VCaP (cell line): Measurements from ENCODE around the gene GRAMD1A.
"Not testable (repeated sequence)": the region's sequence is repeated elsewhere in the genome, so short reads cannot be mapped to it uniquely, and the experiment has no call there.

Experiments
- H3K27ac ChIP-seq: fragments of 450-650 bp; 2 replicates; pipeline ENCODE4 v1.5.1; 2017
- TF ChIP-seq, protein P1 (sequence below): fragments of 450-650 bp; conservative IDR thresholded peaks from 2 replicates; pipeline ENCODE4 v1.5.1; 2017; ENCODE audit warnings: mild to moderate bottlenecking, moderate library complexity

GRAMD1A gene

DNA sequence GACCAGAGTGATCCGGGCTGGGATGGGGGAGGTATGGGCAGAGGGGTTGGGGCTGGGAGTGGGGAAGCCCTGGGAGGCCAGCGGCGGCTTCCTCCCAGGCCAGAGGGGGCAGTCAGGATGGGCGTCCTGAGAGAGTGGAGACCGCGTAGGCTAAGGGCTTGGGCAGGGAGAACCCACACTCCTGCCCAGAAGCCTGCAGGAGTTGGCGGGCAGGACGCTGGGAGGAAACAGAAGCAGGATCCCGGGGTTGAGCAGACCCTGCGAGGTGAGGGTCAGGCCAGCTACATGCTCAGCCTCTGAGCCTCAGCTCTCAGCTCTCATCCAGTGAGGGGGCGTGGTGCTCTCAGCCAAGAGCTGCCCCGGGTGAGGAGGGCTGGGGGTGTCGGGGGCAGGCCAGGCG, 22.3 kb downstream of the GRAMD1A start:
- no peak overlapping the region for H3K27ac ChIP-seq
- TF ChIP-seq, protein P1, sequence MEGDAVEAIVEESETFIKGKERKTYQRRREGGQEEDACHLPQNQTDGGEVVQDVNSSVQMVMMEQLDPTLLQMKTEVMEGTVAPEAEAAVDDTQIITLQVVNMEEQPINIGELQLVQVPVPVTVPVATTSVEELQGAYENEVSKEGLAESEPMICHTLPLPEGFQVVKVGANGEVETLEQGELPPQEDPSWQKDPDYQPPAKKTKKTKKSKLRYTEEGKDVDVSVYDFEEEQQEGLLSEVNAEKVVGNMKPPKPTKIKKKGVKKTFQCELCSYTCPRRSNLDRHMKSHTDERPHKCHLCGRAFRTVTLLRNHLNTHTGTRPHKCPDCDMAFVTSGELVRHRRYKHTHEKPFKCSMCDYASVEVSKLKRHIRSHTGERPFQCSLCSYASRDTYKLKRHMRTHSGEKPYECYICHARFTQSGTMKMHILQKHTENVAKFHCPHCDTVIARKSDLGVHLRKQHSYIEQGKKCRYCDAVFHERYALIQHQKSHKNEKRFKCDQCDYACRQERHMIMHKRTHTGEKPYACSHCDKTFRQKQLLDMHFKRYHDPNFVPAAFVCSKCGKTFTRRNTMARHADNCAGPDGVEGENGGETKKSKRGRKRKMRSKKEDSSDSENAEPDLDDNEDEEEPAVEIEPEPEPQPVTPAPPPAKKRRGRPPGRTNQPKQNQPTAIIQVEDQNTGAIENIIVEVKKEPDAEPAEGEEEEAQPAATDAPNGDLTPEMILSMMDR: no peak

DNA sequence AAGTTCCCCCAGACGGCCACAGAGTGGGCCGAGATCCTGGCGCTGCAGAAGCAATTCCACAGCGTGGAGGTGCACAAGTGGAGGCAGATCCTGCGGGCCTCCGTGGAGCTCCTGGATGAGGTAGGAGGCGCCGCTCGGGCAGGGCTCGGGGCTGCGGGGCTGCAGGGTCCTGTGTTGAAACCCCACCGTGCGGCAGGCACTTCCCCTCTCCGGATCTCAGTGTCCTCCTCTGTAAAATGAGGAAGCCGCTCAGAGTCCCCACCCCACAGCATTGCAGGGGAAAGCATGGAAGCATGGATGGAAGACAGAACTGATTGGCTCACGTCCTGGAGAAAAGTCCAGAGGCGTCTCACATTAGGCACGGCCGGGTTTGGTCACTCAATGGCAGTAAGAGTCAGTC, 23.3 kb downstream of the GRAMD1A start:
- TF ChIP-seq, protein P1: no peak
- H3K27ac ChIP-seq: no peak overlapping the region

DNA sequence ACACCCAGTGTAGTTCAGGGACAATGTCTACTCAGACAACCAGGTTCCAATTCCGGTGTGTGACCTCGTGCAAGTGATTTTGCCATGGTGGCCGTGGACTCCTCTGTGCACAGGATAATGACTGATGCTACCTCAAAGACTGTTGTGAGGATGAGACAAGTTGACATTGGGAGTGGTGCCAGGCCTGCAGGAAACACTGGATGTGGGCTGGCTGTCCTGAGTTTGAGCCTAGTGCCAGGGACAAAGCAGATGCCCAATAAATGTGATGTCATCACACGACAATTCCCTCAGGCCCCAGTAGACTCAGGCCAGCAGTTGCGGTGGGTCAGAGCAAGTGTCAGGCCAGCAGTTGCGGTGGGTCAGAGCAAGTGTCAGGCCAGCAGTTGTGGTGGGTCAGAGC, 24.0 kb downstream of the GRAMD1A start:
- TF ChIP-seq, protein P1: no peak
- no peak overlapping the region for H3K27ac ChIP-seq

DNA sequence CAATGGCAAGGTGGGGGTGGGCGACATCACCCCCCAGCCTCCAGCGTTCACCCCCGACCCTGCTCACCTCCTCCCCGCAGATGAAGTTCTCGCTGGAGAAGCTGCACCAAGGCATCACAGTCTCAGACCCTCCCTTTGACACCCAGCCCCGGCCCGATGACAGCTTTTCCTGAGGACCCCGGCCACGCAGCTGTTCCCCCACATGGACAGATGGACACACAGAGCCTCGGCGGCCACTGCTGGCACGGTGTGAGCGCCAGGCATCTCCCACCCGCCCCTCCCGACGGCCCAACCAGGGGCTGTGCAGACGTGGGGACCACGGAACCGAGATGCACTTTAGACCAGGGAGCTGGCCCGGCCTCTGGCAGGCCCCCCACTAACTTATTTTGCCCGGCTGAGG, 25.8 kb downstream of the GRAMD1A start:
- no peak overlapping the region for H3K27ac ChIP-seq
- TF ChIP-seq, protein P1: no peak

DNA sequence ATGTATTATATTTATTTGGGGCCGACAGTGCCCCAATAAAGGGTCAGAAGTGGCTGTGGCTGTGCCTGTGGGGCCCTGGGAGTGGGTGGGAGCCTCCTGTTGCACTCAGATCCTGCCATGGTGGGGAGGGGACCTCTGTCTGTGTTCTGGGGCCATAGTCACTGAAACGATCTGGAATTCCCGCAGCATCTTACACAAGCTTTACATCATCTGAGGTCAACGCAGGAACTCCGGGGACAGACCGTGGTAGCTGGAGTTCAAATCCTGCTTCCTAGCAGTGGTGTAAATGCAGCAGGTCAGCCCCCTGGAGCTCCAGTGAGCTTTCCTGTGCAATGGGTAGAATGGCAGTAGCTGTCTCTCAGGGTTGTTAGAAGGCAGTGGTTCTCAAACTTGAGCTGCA, 26.3 kb downstream of the GRAMD1A start:
- TF ChIP-seq, protein P1: no peak
- H3K27ac ChIP-seq: no peak overlapping the region

DNA sequence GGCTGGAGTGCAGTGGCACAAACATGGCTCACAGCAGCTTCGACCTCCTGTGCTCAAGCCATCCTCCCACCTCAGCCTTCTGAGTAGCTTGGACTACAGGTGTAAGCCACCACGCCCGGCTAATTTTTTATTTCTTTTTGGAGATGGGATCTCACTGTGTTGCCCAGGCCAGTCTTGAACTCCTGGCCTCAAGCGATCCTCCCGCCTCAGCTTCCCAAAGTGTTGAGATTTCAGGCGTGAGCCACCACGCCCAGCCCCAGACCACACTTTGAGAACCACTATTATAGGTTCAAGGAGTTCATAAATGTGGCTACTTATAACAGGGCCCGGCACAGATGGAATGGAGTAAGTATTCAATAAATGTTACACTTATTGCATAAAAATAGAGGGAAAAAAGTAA, 26.9 kb downstream of the GRAMD1A start:
- no peak overlapping the region for H3K27ac ChIP-seq
- TF ChIP-seq, protein P1: no peak

DNA sequence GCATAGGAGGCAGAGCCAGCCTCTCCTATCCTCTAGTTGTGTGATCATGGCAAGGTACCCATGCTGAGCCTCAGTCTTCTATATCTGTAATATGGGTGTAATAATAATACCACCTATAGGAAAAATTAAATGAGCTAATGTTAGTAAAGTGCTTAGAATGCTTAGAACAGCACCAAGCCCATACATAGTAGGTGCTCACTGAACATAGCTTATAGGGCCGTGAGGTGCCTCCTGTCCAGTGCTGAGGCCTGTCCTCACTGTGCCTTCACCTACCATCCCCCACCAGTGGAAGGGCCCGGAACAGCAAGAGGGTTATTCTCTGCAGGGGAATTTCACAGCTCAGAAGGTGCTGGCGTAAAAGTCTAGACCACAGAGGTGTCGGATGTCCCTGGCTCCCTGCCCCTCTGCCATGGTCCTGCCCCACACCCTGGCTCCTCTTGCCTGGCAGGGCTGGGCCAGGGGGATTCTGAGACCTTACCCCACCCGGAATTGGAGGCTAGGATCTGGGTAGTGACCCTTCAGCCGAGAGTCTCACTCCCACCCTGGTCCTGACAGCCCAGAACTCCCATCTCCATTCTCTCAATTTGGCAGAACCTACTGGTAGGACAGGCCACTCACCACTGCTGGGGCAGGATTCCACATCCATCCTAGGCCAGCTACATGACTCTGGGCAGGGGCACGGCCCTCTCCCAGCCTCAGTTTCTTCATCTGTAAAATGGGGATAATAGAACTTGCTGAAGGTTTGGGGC, 27.9 kb downstream of the GRAMD1A start:
- no peak overlapping the region for H3K27ac ChIP-seq
- TF ChIP-seq, protein P1: no peak

DNA sequence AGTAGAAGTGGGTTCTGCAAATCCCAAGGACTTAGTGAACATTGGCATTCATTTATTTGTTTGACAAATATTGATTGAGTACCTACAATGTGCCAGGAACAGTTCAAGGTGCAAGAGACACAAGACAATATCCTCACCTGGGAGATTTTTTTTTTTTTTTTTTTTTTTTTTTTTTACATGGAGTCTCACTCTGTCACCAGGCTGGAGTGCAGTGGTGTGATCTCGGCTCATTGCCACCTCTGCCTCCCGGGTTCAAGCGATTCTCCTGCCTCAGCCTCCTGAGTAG, 28.4 kb downstream of the GRAMD1A start:
- not testable (repeated sequence) for H3K27ac ChIP-seq

DNA sequence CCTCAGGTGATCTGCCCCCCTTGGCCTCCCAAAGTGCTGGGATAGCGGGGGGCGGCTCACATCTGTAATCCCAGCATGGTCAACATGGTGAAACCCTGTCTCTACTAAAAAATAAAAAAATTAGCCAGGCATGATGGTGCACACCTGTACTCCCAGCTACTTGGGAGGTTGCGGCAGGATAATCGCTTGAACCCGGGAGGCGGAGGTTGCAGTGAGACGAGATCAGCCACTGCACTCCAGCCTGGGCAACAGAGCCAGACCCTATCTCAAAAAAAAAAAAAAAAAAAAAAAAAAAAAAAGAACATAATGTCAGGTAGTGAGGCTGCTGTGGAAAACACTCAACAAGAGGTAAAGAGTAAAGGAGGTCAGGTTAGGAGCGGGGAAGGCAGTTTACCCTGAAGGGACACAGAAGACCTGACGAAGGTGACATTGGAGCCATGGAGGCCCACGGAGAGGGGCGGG, 29.2 kb downstream of the GRAMD1A start:
- H3K27ac ChIP-seq: not testable (repeated sequence)
